Activated B cell treated with CpG ODN at 0.5 μM for 24 hours (primary cell): ENCODE measurements around the gene OR13G1. TPM values are rescaled to one million over a fixed set of nuclear protein-coding genes. Genes with fewer than 3 reads are reported as not detected.

Source experiments
- ATAC-seq: fragments of 200-7000 bp; cut with Tn5 transposase; one replicate; pipeline ENCODE4 v1.10.0; 2021; ENCODE audit warnings: low read depth, mild to moderate bottlenecking, moderate library complexity
- CTCF ChIA-PET: fragments of 350-600 bp; sonication (Branson Sonifier 250); formaldehyde crosslinking; loops from one replicate; lab custom pipeline; 2021; ENCODE audit warnings: antibody characterized with exemption; lab: Charles Lee
- POLR2A ChIA-PET: fragments of 350-600 bp; sonication (Branson Sonifier 250); formaldehyde crosslinking; loops from one replicate; lab custom pipeline; 2021; ENCODE audit warnings: antibody characterized with exemption; lab: Charles Lee
- DNase-seq: peaks from one replicate; pipeline ENCODE4 v3.0.0; 2022
- H3K27ac Mint-ChIP-seq: one replicate; pipeline ENCODE4 v1.8.0; 2020; ENCODE audit warnings: mixed read lengths
- H3K27me3 Mint-ChIP-seq: one replicate; pipeline ENCODE4 v1.8.0; 2021; ENCODE audit warnings: mixed read lengths
- H3K36me3 Mint-ChIP-seq: one replicate; pipeline ENCODE4 v1.8.0; 2021; ENCODE audit warnings: low read depth, mixed read lengths
- H3K4me1 Mint-ChIP-seq: one replicate; pipeline ENCODE4 v1.8.0; 2021; ENCODE audit warnings: mixed read lengths
- H3K4me3 Mint-ChIP-seq: one replicate; pipeline ENCODE4 v1.8.0; 2020; ENCODE audit warnings: mild to moderate bottlenecking, mixed read lengths
- H3K9me3 Mint-ChIP-seq: one replicate; pipeline ENCODE4 v1.8.0; 2020; ENCODE audit warnings: mixed read lengths
- CTCF ChIP-seq: fragments of 200-600 bp; IDR thresholded peaks from one replicate; pipeline ENCODE4 v1.8.0; 2022; ENCODE audit warnings: antibody characterized with exemption, mild to moderate bottlenecking
- intact Hi-C: fragments of 100-400 bp; cut with micrococcal nuclease; formaldehyde crosslinking; loops from one replicate; pipeline ENCODE4 v1.15.1; 2024
- total RNA-seq: library from RNA; stranded (reverse); gene quantifications from 2 replicates; pipeline ENCODE4 v1.2.3, GENCODE V29; 2022

Gene OR13G1
- total RNA-seq, 1 donor from 2014 or later, result not detected

DNA sequence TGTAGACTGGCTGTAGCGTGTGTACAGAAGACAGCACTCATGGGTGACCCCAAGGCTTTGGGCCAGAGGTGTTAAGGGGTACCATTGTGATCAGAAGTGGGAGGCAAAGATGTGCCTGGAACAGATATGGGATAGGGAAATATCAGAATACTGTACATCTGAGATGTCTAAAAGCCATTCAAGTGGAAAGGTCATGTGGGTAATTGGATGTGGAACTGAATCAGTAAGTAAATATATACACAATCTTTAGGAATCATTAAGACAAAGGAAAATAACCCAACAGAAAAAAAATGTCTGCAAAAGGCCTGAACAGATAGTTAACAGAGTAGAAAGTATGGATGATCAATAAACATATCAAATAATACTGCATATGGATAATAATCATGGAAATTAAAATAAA lies 26.5 kb downstream of the OR13G1 start:
- H3K36me3 Mint-ChIP-seq, result no peaks in the 10 kb centered on the region

GRCh38 chr1:247647864-247648263 lies 31.7 kb downstream of the OR13G1 start:
- ATAC-seq (no peak), DNase-seq (no peak)
- Mint-ChIP-seq H3K27ac (no peak overlapping the region), H3K36me3 (no peaks in the 10 kb centered on the region), H3K4me1 (no peaks in the 10 kb centered on the region), H3K27me3 (no peaks in the 10 kb centered on the region), H3K4me3 (no peak overlapping the region), H3K9me3 (no peaks in the 10 kb centered on the region)
- intact Hi-C loops, result no loop called here
- no peak for TF ChIP-seq CTCF
- CTCF ChIA-PET, result no interaction called here
- POLR2A ChIA-PET, result no interaction called here

More for the DNA sequence above, 26.5 kb downstream of the OR13G1 start:
- no peaks in the 10 kb centered on the region for H3K4me1 Mint-ChIP-seq
- H3K27ac Mint-ChIP-seq, result no peak overlapping the region
- intact Hi-C loops, result no loop called here
- CTCF ChIA-PET, result no interaction called here
- POLR2A ChIA-PET, result no interaction called here
- ATAC-seq, result no peak
- DNase-seq, result no peak
- H3K4me3 Mint-ChIP-seq, result no peak overlapping the region
- TF ChIP-seq CTCF, result no peak
- H3K9me3 Mint-ChIP-seq, result no peaks in the 10 kb centered on the region
- H3K27me3 Mint-ChIP-seq, result no peaks in the 10 kb centered on the region

- no peak overlapping the region for H3K27ac Mint-ChIP-seq
Observed at GRCh38 chr1:247646867-247647266, 32.7 kb downstream of the OR13G1 start.

DNA sequence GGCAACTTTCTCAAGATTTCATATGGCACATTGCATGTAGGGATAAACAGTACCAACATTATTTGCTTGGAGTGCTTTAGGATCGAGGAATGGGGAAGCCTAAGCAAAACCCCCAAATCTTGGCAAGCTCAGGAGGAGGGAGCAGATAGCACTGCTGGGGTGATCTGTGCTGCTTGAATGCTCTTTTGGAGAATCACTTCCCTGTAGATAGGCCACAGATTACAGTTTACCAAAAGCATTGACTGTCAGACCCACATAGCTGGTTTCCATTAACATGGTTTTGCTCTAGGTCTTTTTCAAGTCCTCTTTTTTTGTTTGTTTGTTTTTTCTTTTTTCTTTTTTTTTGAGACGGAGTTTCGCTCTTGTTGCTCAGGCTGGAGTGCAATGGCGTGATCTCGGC lies 36.8 kb downstream of the OR13G1 start:
- Mint-ChIP-seq H3K4me1 (no peaks in the 10 kb centered on the region), H3K9me3 (no peaks in the 10 kb centered on the region), H3K36me3 (no peaks in the 10 kb centered on the region), H3K27ac (no peak overlapping the region), H3K27me3 (peaks cover 18% of the 10 kb centered on the region), H3K4me3 (no peak overlapping the region)
- DNase-seq (no peak), ATAC-seq (no peak)
- TF ChIP-seq CTCF, result no peak
- ChIA-PET CTCF (no interaction called here), POLR2A (no interaction called here)
- intact Hi-C loops, result no loop called here

More at GRCh38 chr1:247646867-247647266, 32.7 kb downstream of the OR13G1 start:
- Mint-ChIP-seq H3K9me3 (no peaks in the 10 kb centered on the region), H3K36me3 (no peaks in the 10 kb centered on the region), H3K4me1 (no peaks in the 10 kb centered on the region), H3K4me3 (no peak overlapping the region), H3K27me3 (no peaks in the 10 kb centered on the region)
- ATAC-seq (no peak), DNase-seq (no peak)
- intact Hi-C loops, result no loop called here
- TF ChIP-seq CTCF, result no peak
- ChIA-PET POLR2A (no interaction called here), CTCF (no interaction called here)

DNA sequence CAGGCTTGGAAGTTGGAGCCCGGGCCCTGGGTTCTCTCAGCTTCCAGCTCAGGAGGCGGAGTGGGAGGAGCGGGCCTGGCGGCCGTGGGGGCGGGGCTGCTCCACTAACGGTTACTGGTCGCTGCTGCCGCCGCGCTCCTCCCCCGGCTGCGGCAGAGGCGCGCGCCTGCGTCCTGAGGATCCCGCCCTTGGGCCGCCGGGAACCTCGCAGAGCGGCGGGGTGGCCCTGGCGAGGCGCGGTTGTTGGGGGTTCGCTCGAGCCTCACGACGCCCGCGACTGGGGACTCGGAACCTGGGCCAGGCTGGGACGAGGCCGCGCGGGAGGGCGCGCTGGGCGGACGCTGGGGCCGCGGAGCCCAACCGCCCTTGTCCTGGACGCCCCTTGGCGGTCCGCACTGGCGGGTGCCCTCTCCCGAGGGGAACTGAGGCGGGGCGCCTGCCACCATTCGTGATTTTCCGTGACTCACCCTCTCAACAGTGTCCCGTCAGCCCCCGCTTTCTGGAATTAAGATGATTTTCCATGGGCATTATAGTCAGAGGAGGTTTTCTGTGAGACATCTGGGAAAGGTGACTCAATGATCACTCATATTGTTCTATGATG lies 40.1 kb downstream of the OR13G1 start:
- Mint-ChIP-seq H3K36me3 (no peaks in the 10 kb centered on the region), H3K4me1 (no peaks in the 10 kb centered on the region), H3K9me3 (no peaks in the 10 kb centered on the region), H3K27ac (no peak overlapping the region), H3K4me3 (peak overlapping the region; percentile 55), H3K27me3 (peaks cover 23% of the 10 kb centered on the region)
- TF ChIP-seq CTCF, result no peak
- POLR2A ChIA-PET, result no interaction called here
- intact Hi-C loops, result no loop called here
- CTCF ChIA-PET, result no interaction called here
- ATAC-seq, result peak; percentile 89
- DNase-seq, result no peak
